GM12873 (cell line): ENCODE data around the gene METRN.
A peak's percentile ranks its signal among the peaks of the same experiment; 100 is the strongest.

ENCODE experiments used
- TF ChIP-seq, protein P1 (sequence below): IDR thresholded peaks from 2 replicates; pipeline ENCODE4 v1.5.1; 2012; ENCODE audit warnings: low read depth, mild to moderate bottlenecking, moderate library complexity, low read length, control low read depth; ENCODE audit not compliant: insufficient read depth; ENCODE audit errors: missing control alignments

METRN gene

GRCh38 chr16:728890-729744 lies 14.2 kb downstream of the METRN start:
- TF ChIP-seq, protein P1, sequence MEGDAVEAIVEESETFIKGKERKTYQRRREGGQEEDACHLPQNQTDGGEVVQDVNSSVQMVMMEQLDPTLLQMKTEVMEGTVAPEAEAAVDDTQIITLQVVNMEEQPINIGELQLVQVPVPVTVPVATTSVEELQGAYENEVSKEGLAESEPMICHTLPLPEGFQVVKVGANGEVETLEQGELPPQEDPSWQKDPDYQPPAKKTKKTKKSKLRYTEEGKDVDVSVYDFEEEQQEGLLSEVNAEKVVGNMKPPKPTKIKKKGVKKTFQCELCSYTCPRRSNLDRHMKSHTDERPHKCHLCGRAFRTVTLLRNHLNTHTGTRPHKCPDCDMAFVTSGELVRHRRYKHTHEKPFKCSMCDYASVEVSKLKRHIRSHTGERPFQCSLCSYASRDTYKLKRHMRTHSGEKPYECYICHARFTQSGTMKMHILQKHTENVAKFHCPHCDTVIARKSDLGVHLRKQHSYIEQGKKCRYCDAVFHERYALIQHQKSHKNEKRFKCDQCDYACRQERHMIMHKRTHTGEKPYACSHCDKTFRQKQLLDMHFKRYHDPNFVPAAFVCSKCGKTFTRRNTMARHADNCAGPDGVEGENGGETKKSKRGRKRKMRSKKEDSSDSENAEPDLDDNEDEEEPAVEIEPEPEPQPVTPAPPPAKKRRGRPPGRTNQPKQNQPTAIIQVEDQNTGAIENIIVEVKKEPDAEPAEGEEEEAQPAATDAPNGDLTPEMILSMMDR = no peak

DNA sequence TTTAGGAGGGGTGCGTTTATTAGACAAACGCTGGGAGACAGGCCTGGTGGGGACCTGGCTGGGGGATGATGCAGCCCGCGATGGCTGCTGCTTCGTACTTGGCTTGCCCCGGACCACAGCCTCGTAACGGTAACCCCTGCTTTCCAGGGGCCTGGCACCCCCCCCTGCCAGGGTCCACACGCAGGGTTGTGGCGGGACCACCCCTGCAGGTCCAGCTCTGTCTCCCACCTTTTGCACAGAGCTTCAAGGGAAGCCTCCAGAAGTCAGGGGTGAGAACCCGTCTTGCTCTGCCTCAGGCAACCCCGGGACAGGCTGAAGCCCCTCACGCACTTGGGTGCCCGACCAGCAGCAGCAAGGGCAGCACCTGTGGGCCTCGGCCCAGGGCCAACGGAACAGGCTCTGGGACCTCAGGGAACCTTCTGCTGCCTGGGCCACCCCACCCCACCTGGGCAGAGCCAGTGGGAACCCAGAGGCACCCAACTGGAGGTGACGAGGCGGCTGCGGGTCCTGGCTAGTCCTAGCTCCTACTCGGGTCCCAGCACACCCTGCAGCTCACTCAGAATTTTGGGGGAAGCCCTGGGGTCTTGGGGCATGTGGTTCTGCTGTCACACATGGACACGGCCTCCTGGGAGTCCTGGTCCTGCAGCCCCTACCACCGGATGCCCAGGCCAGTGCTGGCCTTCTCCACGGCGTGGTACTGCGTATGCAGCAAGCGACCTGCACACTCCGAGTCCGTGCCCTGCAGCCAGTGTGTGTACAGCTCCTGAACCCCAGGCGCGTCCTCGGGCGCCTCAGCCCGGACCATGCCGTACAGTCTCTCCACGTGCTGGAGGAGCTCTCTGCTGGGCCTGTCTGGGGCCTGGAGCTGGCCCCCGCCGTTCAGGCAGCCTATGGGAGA lies 15.1 kb downstream of the METRN start:
- TF ChIP-seq, protein P1 = no peak

DNA sequence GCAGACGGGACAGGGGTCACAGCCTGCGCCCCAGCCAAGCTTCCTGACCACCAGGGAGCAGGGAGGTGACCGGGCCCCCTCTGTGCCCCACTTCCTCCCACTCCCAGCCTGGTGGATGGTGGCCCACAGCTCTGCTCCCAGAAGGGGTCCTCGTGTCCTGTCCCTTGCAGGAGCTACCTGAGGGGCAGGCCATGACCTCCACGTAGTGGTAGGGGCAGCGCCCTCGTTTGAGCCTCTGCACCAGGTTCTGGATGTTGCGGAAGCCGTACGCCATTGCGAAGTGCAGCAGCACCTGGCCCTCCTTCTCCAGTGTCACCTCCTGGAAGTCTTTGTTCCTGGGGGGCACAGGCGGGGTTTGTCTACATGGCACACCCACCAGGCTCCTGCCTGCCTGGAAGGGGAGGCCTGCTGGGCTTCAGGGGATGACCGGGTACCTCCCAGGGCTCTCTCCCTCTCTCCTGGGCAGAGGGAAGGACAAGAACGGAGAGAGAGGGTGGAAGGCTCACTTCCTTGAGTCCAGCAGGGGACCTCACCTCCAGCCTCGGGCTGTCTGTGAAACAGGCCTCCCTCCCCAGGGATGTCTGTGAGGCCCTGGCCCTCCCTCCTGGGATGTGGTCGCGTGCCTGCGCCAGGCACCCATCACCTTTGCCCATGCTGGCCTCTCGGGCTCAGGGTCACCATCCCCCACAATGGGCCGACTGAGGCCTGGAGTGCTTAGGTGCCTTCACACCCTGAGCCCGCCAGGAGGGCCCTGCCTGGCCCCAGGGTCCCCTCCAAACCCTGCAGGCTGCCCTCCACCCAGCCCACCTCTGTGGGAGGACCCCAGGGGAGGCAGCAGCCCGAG lies 16.0 kb downstream of the METRN start:
- TF ChIP-seq, protein P1 = no peak

DNA sequence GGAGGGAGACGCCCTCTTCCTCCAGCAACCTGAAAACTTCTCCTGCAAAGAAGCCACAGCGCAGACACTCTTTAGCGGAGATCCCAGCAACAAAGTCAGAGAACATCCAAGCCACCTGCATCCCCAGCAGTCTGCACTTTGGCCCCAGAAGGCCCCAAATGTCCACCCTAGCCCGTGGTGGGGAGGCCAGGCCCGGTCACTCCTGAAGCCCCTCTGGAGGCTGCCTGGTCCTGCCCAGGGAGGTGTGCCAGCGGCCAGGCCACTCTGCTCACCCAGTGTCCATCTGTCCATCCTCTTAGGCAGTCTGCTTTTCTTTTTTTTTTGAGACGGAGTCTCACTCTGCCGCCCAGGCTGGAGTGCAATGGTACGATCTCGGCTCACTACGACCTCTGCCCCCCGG lies 17.4 kb downstream of the METRN start:
- TF ChIP-seq, protein P1 = no peak

GRCh38 chr16:732936-733335 lies 18.0 kb downstream of the METRN start:
- TF ChIP-seq, protein P1 = no peak

GRCh38 chr16:733382-734207 lies 18.7 kb downstream of the METRN start:
- TF ChIP-seq, protein P1 = peak; percentile 46
